AG20443 (cell line): ENCODE measurements around the gene FAM149B1.

ENCODE experiments used
- DNase-seq: peaks from one replicate; pipeline ENCODE4 v3.0.0; 2012; ENCODE audit warnings: low spot score, mixed read lengths

Gene FAM149B1

DNA sequence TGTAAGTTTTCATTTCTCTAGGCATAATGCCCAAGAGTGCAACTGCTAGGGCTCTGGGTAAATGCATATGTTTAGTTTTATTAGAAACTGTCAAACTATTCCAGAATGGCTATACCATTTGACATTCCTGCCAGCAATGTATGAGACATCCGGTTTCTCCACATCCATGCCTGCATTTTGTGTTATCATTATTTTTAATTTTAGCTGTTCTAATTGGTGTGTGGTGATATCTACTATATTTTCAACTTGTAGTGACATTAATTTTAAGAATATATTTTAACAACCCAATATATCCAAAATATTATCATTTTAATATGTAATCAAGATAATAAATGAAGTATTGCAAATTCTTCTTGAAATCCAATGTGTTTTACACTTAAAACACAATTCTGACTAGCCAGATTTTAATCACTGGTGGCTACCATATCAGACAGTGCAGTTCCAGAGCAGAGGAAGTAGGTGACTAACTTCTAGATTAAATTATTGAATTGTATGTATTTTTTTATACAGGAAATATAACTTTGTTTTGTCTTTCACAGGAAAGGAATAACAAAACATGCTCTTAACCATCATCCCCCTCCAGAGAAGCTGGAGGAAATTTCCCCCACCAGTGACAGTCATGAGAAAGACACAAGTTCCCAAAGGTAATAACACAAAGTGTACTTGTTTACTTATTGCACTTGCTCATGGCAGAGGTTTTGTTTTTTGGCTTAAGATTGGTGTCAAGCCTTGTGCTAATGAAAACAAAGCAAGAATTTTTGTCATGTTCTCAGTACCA lies 6.4 kb downstream of the FAM149B1 start:
- no peak for DNase-seq

DNA sequence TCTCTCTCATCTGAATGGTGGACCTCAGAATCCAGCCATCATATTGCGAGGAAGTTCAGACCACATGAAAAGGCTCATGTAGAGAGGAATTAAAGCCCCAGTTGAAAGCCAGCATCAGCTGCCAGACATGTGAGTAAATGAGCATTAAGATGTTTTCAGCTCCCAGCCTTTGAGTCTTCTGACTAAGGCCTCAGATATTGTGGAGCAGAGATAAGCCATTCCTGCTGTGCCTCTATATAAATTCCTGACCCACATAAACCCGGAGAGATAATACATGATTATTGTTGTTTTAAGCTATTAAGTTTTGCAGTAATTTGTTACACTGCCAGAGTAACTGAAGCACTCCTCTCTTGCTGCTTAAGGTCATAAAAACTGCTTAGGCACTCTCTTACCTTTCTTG lies 14.6 kb downstream of the FAM149B1 start:
- DNase-seq, result peak; percentile 14

DNA sequence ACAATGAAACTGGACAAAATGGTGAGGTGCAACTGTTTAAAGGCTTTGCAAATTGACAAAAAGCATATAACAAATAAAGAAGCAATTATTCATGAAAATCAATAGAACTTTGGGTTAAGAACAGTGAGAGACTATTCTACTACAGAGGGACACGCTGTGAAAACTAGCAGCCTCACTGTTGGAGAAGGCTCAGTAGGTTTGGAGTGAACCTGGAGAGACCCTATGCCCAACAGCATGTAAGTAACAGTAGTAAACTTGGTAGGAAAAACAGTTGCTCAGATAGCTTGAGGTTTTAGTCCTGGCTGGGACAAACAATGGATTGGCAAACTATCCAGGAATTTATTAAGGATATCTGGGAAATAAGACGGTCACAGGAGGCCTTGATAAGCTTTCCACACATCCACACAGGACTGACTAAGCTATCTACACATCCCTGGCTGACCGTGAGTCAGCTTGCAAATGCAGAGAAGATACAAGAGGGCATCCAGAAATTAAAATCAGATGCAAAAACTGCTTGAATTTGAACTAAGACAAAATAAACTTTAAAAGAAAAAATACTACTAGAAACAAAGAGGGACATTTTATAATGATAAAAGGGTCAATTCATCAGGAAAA lies 15.9 kb downstream of the FAM149B1 start:
- DNase-seq, result peak; percentile 61

DNA sequence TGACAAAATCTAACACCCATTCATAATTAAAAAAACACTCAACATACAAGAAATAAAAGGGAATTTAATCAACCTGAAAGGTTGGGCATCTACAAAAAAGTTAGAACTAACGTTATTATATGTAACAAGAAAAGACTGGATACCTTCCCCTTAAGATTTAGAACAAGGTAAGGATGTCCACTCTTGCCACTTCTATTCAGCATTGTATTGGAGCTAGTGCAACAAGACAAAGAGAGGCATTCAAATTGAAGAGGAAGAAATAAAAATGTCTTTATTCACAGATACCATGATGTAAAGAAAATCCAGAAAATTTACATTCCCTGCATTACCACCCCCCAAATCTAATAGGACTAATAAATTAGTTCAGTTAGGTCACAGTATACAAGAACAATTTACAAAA lies 18.3 kb downstream of the FAM149B1 start:
- no peak for DNase-seq

DNA sequence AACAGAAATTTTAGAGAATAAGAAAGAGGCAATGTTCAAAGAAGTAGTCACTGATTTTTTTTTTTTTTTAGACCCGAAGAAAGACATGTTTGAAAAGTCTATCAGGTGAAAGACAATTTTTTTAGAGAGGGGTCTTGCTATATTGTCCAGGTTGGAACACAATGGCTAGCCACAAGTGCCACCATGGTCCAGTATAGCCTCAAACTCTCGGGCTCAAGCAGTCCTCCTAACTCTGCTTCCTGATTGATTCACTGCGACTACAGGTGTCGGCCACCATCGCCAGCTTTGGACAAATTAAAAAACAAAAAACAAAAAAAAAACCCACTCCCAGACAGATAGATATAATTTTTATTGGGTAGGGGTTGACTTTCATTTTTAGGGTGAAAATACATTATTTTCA lies 22.3 kb downstream of the FAM149B1 start:
- DNase-seq, result no peak

DNA sequence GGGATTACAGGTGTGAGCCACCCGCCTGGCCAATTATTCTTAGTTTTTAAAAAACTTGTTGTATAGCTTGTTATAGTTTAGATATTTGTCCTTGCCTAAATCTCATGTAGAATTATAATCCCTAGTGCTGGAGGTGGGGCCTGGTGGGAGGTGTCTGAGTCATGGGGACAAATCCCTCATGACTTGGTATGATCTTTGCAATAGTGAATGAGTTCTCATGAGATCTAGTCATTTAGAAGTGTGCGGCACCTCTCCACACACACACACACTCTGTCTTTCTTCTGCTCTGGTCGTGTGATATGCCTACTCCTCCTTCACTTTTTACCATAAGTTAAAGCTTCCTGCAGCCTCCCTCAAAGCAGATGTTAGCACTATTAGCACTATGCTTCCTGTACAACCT lies 37.2 kb downstream of the FAM149B1 start:
- no peak for DNase-seq

DNA sequence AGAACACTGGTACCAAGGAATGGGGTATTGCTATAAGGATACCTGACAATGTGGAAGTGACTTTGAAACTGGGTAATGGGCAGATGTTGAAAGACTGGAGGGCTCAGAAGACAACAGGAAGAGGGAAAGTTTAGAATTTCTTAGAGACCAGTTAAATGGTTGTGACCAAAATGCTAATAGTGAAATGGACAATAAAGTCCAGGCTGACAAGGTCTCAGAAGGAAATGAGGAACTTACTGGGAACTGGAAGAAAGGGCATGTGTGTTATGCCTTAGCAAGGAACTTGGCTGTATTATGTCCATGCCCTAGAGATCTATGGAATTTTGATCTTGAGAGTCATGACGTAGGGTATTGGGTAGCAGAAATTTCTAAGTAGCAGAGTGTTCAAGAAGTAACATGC lies 38.0 kb downstream of the FAM149B1 start:
- no peak for DNase-seq

DNA sequence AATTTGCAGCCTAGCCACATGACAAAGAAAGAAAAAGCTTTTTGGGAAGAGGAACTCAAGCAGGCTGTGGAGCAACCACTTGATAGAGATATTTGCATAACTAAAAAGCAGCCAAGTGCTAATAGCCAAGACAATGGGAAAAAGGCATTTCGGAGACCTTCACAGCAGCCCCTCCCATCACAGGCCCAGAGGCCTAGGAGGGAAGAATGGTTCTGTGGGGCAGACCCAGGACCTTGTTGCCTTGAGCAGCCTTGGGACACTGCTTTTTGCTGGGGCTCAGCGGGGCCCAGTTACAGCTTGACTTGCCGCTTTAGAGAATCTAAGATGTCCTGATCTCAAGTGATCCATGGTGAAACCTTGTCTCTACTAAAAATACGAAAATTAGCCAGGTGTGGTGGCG lies 38.5 kb downstream of the FAM149B1 start:
- no peak for DNase-seq

DNA sequence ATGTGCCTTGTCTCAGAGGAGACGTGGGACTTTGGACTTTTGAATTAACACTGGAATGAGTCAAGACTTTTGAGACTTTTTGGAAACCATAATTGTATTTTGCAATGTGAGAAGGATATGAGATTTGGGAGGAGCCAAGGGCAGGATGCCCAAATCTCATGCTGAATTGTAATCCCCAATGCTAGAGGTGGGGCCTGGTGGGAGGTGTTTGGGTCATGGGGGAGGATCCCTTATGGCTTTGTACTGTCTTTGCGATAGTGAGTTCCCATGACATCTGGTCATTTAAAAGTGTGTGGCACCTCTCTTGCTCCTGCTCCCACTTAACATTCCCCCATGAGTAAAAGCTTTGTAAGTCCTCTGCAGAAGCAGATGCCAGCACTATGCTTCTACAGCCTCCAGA lies 40.0 kb downstream of the FAM149B1 start:
- no peak for DNase-seq

DNA sequence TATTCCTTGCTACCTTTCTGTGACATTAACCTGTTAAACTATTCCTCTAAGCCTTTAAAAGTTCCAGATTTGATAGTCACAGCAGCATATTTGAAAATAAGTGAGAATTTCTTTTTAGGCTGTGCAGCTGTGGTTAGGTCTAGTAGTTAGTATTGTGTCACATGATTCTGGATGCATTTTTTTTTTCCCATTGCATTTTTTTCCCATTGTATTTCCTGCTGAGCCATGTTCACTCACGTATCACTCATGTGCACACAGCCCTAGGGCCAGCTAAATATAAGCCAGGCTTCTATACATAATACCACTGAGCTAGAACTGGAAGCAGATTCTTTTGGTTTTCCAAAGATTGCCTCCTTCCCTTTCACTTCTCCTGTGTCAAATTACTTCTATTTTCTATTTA lies 41.8 kb downstream of the FAM149B1 start:
- peak; percentile 54 for DNase-seq

DNA sequence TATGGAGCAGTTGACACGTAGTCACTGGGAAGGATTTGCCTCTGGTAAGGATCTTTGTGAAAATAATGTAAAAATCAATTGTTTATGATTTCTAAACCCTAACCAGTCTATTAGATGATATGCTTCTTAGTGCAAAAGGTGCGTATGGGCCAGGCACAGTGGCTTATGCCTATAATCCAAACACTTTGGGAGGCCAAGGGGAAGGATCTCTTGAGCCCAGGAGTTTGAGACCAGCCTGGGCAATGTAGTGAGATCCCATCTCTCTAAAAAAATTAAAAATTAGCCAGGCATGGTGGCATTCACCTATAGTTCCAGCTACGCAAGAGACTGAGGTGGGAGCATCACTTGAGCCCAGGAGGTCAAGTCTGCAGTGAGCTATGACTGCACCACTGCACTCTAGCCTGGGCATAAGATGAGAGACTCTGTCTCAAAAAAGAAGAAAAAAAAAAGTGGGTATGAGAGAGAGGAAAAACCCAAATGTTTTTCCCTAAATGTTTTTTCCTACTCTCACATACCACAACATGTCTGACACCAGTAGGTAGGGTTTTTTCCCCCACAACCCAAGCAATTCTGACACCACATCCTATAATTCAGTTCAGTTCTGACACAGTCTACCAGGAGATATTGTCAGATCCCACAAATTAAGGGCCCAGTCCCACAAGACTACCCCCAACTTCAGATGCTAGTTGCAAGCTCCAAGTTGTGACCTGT lies 42.6 kb downstream of the FAM149B1 start:
- DNase-seq, result no peak

DNA sequence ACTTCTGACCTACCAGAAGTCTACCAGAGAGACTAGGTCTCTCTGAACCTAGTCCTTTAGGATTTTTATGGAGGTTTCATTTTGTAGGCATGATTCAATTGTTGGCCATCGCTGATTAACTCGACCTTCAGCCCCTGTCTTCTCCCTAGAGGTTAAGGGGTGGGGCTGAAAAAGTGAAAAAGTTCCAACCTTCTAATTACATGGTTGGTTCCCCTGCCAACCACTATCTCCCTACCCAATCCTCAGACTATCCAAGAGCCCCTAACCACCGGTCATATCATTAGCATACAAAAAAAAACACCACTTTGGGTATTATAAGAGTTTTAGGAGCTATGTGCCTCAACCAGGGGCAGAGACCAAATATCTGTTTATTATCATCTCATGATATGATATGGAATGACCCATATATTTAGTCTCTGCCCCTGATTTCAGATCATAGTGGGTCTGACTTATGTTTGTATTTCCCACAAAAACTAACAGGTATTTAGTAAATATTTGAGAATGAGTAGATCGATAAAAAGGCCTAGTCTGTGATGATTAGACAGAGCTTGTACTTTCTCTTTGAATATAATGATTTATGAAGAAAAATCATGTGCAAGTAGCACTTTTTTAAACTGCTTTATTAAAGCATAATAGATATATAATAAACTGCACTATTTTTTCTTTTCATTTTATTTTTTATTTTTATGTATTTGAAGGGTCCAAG lies 43.3 kb downstream of the FAM149B1 start:
- no peak for DNase-seq

DNA sequence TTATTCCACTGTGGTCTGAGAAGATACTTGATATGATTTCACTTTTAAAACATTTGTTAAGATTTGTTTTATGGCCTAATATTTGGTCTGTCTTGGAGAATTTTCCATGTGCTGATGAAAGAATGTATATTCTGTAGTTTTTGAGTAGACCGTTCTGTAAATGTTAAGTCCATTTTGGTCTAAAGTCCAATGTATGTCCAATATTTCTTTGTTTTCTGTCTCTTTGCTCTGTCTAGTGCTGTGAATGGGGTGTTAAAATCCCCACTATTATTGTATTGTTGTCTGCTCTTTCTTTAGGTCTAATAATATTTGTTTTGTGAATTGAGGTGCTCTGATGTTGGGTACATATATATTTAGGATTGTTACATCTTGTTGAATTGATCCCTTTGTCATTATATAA lies 47.8 kb downstream of the FAM149B1 start:
- no peak for DNase-seq

DNA sequence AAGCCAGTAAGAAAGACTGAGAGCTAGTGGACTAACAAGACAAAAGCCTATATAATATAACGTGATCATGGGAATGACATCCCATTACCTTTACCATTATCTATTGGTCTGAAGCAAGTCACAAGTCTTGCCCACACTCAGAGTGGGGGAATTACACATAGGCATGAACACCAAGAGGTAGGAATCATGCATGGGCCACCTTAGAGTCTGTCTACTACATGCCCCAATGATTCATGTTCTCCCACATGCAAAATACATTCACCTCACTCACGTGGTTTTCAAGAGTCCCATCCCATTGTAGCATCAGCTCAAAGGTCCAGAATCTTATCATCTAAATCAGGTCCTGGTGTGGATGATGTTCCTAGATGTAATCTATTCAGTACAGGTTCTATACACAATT lies 49.7 kb downstream of the FAM149B1 start:
- DNase-seq, result no peak

DNA sequence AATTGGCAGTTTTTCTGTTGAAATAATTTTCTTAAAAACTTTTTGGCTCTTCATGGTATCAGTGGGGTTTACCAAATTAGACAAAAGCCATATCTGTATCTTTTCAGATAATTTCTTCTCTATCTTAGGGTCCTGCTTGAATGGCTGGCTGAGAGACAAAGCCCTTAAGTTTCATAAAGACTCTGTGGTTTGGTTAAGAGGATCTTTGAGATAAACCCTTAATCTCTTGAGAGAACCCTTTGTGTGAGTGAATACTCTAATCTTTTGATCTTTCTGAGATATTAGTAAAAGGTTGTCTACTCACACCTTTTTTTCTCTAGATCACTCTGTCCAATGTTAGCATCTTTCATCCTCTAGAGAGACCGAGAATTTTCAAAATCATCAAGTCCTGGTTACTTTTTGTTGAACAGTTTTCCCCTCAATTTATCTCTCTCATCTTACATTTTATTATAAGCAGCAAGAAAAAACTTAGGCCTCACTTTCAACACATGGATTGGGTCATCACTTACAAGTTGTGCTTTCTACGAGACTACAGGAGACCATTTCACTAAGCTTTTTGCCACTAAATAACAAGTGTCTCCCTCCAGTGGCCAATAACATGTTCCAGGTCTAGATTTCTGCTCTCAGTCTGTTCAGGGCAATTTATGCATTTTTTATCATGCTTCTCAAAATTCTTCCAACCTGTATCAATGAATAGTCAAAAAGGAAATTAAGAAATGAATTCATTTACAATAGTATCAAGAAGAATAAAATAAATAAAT lies 50.7 kb downstream of the FAM149B1 start:
- peak; percentile 14 for DNase-seq

DNA sequence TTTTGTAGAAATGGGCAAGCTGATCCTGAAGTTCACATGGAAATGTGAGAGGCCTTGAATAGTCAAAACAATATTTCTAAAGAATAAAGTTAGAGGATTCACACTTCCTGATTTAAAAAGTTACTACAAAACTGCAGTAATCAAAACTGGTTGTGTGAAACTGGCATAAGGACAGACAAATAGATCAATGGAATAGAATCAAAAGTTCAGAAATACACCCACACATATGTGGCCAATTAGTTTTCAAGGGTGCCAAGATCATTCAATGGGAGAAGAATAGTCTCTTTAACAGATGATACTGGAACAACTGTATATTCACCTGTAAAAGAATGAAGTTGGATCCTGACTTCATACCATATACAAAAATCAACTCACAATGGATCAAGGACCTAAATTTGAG lies 51.5 kb downstream of the FAM149B1 start:
- DNase-seq, result no peak

DNA sequence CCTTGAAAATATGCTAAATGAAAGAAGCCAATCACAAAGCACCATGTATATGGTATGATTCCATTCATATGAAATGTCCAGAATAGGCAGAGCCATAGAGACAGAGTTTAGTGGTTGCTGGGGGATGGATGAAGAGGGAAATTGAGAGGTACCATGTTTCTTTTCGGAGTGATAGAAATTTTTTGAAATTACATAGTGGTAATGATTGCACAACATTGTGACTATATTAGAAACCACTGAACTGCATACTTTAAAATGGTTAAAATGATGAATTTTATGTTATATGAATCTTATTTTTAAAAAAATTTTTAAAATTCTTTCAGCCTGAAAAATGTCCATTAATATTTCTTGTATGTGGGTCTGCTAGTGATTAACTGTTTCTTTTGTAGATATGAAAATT lies 53.1 kb downstream of the FAM149B1 start:
- no peak for DNase-seq

DNA sequence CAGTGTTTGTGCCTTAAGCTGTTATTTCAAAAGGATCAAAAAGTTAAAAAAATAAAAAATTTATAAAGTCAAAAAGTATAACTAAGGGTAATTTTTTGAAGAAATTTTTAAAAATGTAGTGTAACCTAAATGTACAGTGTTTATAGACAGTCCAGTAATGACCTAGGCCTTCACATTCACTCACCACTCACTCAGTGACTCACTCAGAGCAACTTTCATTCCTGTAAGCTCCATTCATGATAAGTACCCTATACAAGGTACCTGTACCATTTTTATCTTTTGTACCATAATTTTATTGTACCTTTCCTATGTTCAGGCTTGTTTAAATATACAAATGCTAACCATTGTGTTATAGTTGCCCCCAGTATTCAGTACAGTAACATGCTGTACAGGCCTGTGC lies 57.6 kb downstream of the FAM149B1 start:
- no peak for DNase-seq

DNA sequence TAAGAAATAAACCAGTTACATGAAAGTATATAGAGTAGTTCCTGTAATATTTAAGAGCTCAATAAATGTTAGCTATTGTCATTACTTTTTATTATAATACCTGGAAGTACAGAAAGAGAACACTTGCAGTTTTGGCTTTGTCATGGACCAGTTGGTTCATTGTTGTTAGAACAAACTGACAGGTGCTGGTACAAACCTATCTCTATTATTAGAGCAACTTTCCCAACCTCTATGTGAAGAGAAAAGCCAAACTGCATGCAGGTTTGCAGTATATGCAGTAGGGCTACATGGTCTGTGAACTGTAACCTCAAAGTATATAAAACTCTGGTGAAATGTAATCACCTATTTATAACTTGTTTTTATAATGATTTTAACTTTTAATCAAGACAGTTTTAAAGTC lies 58.7 kb downstream of the FAM149B1 start:
- DNase-seq, result no peak

DNA sequence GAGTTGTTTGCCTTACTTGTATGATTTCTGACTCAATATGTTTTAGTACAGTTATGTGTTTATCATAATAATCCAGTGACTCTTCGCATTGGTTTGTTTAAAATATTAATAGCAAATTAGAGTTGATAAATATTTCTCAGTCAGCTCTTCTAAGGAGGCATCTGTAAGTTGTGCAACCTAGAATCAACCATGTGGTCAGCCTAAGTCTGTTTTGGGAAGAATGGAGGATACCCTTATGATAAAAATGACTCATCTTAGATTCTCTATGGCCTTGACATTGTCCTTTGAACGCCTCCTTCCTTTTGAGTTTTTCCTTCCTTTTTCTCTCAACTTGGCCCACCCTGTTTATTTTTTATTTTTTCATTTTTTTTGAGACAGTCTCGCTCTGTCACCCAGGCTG lies 60.3 kb downstream of the FAM149B1 start:
- DNase-seq, result no peak

DNA sequence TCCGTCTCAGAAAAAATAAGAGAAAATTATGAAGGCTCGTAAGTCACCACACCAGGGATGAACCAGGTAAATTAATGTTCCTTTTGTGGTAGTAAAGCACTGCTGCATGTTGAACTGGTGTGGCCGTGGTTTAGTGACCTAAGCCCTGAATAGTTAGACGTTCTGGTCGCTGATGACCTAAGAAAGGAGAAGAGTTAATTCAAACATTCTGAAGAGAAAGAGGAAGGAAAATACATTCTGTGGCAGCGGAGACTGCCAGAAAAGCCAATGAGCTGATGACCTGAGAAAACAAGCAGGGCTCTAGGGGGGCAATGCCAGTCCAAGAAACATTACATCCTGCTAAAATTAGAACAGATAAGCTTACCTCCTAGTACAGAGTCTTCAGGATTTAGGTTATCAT lies 61.6 kb downstream of the FAM149B1 start:
- DNase-seq, result no peak

DNA sequence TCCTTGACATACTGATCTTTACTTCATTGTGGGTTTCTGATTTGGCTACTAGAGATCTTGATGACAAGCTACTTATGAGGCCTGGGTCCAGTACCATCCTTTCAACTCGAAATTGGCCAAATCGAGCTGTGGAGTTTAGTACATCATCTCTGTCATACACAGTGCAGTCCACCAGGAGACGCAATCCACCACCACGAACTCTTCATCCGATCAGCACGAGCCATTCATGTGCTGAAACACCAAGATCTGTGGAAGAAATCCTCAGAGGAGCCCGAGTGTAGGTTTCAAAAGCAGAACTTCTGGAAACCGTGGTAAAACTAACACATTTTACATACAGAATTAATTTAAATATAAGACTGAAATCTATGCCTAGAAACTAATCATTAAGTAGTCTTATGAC lies 65.0 kb downstream of the FAM149B1 start:
- DNase-seq, result no peak
